ES-I3 (cell line): ENCODE data around the gene LTBP4.

Experiments
- H3K36me3 ChIP-seq: 2 replicates; pipeline ENCODE4 v1.6.1; 2013; ENCODE audit warnings: mild to moderate bottlenecking, low read length, control low read depth, moderate library complexity; ENCODE audit not compliant: insufficient read depth
- H3K4me1 ChIP-seq: 2 replicates; pipeline ENCODE4 v1.6.1; 2013; ENCODE audit warnings: mild to moderate bottlenecking, control low read depth, low read length; ENCODE audit not compliant: insufficient read depth
- H3K9ac ChIP-seq: 2 replicates; pipeline ENCODE4 v1.6.1; 2013; ENCODE audit warnings: low read depth, mild to moderate bottlenecking, low read length, moderate library complexity
- H3K9me3 ChIP-seq: 2 replicates; pipeline ENCODE4 v1.6.1; 2013; ENCODE audit warnings: mild to moderate bottlenecking, low read length, moderate library complexity; ENCODE audit not compliant: control insufficient read depth, insufficient read depth

Gene LTBP4

DNA sequence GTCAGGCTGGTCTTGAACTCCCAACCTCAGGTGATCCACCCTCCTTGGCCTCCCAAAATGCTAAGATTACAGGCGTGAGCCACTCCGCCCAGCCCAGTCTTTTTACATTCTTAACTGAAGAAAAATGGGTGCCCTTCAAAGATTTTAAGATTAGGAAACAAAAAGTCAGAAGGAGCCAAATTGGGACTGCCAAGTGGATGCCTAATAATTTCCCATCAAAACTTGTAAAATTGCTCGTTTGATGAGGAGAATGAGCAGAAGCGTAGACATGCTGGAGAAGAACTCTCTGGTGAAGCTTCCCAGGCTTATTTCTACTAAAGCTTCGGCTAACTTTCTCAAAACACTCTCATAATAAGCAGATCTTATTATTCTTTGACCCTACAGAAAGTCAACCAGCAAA lies 57.9 kb downstream of the LTBP4 start:
- Histone ChIP-seq H3K9me3 (no peaks in the 10 kb centered on the region), H3K36me3 (no peaks in the 10 kb centered on the region), H3K9ac (no peak overlapping the region), H3K4me1 (no peaks in the 10 kb centered on the region; the same call in 1 of the 2 replicates)

DNA sequence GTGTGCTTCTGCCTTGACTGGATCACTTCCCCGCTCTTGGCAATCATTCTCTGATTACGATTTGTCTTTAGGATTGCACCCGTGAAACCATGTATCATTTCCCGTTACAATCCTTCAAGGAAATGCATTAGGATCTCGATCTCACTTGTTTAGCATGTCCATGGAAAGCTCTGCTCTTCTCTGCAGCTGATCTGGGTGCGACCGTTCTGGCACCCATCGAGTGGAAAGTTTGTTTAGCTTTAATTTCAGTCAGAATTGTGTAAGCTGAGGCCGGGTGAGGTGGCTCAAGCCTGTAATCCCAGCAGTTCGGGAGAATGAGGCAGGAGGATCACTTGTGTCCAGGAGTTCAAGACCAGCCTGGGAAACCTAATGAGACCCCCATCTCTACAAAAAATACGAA lies 58.4 kb downstream of the LTBP4 start:
- Histone ChIP-seq H3K4me1 (no peaks in the 10 kb centered on the region; the same call in 1 of the 2 replicates), H3K9me3 (no peaks in the 10 kb centered on the region), H3K9ac (no peak overlapping the region), H3K36me3 (no peaks in the 10 kb centered on the region)

DNA sequence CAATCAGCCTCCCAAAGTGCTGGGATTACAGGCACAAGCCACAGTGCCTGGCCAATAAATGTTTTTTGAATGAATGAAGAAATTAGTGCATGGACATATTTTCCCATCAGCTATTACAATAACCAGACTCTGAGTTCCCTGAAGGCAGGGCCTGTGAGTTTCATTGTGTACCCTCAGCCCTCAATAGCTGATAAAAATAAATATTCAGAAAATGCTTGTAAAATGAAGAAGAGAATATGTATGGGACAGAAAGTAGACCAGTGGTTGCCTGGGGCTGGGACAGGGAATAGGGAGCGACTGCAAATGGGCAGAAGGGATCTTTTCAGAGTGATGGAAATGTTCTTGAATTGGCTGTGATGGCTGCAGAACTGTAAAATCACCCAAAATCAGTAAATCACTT lies 60.4 kb downstream of the LTBP4 start:
- Histone ChIP-seq H3K4me1 (no peaks in the 10 kb centered on the region; the same call in 1 of the 2 replicates), H3K9me3 (no peaks in the 10 kb centered on the region), H3K9ac (no peak overlapping the region), H3K36me3 (no peaks in the 10 kb centered on the region)

- no peaks in the 10 kb centered on the region; the same call in 1 of the 2 replicates for H3K4me1 ChIP-seq
- H3K9ac ChIP-seq, result peak overlapping the region; percentile 70; the same call in 1 of the 2 replicates
- H3K9me3 ChIP-seq, result no peaks in the 10 kb centered on the region
- H3K36me3 ChIP-seq, result no peaks in the 10 kb centered on the region
Measured at GRCh38 chr19:40662925-40663694, 61.9 kb downstream of the LTBP4 start.

DNA sequence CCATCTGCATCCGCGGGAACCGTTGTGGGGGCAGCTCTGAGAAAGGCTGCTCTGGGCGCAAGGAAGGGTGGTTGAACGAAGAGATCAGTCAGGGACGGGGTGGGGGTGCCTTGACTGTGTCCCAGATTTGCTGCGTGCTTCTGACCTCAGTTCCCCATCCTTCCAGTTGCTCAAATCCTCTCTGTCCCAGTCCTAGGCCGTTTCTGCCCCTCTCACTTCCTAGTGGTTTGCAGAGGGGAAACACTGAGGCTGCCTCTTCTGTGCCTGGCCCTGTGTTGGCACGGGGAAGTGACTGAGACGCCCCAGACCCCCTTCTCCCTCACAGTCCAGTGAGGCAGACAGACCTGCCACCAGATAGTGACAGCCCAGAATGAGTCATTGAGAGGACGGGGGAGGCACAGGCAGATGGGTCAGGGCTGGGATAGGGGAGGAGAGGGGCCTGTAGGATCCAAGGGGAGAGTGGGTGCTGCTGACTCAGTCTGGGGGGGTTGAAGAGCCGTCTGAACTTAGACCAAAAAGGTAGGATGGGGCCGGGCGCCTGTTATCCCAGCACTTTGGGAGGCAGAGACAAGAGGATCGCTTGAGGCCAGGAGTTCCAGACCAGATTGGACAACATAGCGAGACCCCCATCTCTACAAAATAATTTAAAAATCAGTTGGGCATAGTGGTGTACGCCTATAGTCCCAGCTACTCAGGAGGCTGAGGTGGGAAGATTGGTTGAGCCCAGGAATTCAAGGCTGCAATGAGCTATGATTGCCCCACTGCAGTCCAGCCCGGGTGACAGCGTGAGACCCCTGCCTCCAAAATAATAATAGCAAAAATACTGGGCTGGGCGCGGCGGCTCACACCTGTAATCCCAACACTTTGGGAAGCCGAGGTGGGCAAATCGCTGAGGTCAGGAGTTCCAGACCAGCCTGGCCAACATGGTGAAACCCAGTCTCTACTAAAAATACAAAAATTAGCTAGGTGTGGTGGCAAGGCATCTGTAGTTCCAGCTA lies 62.8 kb downstream of the LTBP4 start:
- H3K4me1 ChIP-seq, result no peaks in the 10 kb centered on the region; the same call in 1 of the 2 replicates

DNA sequence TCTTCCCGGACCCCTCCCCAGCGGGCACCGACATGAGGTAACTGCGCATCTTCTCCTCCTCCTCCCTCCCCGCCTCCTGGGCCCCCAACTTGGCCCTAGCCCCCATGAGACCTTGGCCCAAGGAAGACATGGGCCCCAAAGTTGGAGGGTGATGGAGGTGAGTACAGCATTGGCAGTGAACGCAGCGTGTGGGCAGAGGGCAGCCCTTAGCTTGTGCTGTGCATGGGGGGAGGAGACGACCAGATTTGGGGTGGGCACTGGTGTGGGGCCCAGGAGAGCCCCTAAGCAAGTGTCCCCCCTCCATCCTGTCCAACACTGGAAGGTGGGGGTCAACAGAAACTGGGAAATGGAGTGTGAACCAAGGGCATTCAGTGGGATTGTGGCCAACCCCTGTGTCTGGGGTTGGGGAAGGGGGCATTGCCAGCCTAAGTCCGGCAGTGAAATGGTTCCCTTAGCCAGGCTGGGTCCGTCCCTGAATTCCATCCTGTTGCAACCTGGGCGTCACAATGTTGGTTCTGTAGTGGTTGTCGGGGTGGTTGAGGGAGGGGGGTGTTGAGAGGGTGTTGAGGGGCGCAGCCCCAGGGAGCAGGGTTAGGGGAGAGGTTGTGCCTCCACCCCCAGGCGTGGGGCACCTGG lies 65.8 kb downstream of the LTBP4 start:
- H3K9me3 ChIP-seq, result no peaks in the 10 kb centered on the region
- H3K4me1 ChIP-seq, result no peaks in the 10 kb centered on the region; the same call in 1 of the 2 replicates
- no peaks in the 10 kb centered on the region; the same call in 1 of the 2 replicates for H3K36me3 ChIP-seq
- no peak overlapping the region for H3K9ac ChIP-seq

More for the DNA sequence above, 62.8 kb downstream of the LTBP4 start:
- Histone ChIP-seq H3K9me3 (no peaks in the 10 kb centered on the region), H3K36me3 (no peaks in the 10 kb centered on the region), H3K9ac (peak overlapping the region; percentile 70; the same call in 1 of the 2 replicates)

GRCh38 chr19:40667602-40668001 lies 66.4 kb downstream of the LTBP4 start:
- Histone ChIP-seq H3K4me1 (no peaks in the 10 kb centered on the region; the same call in 1 of the 2 replicates), H3K9ac (no peak overlapping the region), H3K9me3 (no peaks in the 10 kb centered on the region), H3K36me3 (no peaks in the 10 kb centered on the region; the same call in 1 of the 2 replicates)

DNA sequence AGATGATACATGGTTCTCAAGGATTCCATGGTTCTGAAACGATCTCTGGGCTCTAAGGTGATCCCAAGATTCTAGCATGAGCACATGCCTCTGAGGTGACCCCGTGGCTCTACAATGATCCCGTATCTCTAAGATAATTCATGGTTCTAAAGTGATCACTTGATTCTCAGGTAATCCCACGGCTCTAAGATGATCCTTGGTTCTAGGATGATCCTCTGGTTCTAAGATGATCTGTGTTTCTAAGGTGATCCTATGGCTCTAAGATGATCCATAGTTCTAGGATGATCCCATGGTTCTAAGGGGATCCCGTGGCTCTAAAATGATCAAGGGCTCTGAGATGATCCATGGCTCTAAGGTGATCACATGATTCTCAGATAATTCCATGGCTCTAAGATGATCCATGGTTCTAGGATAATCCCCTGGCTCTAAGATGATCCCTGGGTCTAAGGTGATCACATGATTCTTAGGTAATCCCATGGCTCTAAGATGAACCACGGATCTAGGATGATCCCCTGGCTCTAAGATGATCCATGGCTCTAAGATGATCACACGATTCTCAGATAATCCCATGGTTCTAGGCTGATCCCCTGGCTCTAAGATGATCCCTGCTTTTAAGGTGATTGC lies 67.9 kb downstream of the LTBP4 start:
- H3K36me3 ChIP-seq, result no peaks in the 10 kb centered on the region; the same call in 1 of the 2 replicates
- no peak overlapping the region for H3K9ac ChIP-seq
- no peaks in the 10 kb centered on the region; the same call in 1 of the 2 replicates for H3K4me1 ChIP-seq
- H3K9me3 ChIP-seq, result no peaks in the 10 kb centered on the region

GRCh38 chr19:40671404-40671803 lies 70.2 kb downstream of the LTBP4 start:
- H3K4me1 ChIP-seq, result no peaks in the 10 kb centered on the region
- H3K36me3 ChIP-seq, result no peaks in the 10 kb centered on the region; the same call in 1 of the 2 replicates
- H3K9me3 ChIP-seq, result no peaks in the 10 kb centered on the region
- H3K9ac ChIP-seq, result no peak overlapping the region

DNA sequence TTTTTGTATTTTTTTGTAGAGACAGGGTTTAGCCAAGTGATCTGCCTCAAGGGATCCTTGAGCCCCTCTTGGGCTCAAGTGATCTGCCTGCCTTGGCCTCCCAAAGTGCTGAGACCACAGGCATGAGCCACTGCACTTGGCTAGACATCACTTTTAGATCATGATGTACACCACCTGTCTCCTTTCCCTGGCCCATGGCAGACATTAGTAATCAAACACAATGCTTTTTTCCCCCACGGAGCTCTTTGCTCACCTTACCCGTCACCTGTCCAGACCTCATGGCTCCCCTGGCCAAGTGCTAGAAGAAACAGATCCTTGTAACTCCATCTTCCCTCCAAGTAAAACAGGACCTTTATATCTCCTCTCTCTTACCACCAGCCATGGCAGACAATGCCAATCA lies 70.9 kb downstream of the LTBP4 start:
- no peaks in the 10 kb centered on the region for H3K9me3 ChIP-seq

GRCh38 chr19:40672573-40673299 lies 71.6 kb downstream of the LTBP4 start:
- Histone ChIP-seq H3K4me1 (no peaks in the 10 kb centered on the region), H3K36me3 (no peaks in the 10 kb centered on the region; the same call in 1 of the 2 replicates), H3K9ac (no peak overlapping the region), H3K9me3 (no peaks in the 10 kb centered on the region)

More for the DNA sequence above, 70.9 kb downstream of the LTBP4 start:
- no peaks in the 10 kb centered on the region; the same call in 1 of the 2 replicates for H3K36me3 ChIP-seq
- H3K9ac ChIP-seq, result no peak overlapping the region
- H3K4me1 ChIP-seq, result no peaks in the 10 kb centered on the region

DNA sequence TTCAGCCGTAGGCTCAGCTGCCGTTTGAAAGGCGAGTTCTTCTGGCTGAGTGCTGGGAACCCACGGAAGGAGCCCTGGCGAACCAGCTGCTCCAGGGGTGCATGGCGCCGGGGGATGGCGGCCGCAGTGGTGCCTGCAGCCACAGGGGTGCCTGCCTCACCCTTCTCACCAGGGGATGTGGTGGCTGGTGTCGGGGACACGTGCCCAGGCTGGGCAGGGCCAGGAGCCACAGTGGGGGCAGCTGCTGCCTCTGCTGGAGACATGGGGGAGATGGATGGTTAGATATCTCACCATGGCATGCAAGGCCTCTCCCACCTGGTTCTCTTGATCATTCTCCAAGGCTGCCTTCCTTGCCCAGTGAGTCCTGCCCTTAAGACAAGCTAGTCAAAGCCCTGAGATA lies 72.2 kb downstream of the LTBP4 start:
- no peak overlapping the region for H3K9ac ChIP-seq
- no peaks in the 10 kb centered on the region for H3K9me3 ChIP-seq
- H3K4me1 ChIP-seq, result no peaks in the 10 kb centered on the region
- H3K36me3 ChIP-seq, result no peaks in the 10 kb centered on the region; the same call in 1 of the 2 replicates

- H3K9me3 ChIP-seq, result no peaks in the 10 kb centered on the region
- no peak overlapping the region for H3K9ac ChIP-seq
- no peaks in the 10 kb centered on the region; the same call in 1 of the 2 replicates for H3K36me3 ChIP-seq
- no peaks in the 10 kb centered on the region for H3K4me1 ChIP-seq
Measured at GRCh38 chr19:40674291-40674690, 73.1 kb downstream of the LTBP4 start.
